DND-41 (cell line): ENCODE data around the gene MRPL14.

Source experiments
- ATAC-seq: fragments of 200-7000 bp; cut with Tn5 transposase; 3 replicates; pipeline ENCODE4 v1.9.1; 2021; ENCODE audit warnings: low read depth; ENCODE audit not compliant: insufficient read depth
- DNase-seq: peaks from one replicate; pipeline ENCODE4 v3.0.0-alpha.2; 2020
- H2AFZ ChIP-seq: 2 replicates; pipeline ENCODE4 v1.6.0; 2012; ENCODE audit warnings: low read depth, low read length
- H3K27ac ChIP-seq: 2 replicates; pipeline ENCODE4 v1.5.1; 2012; ENCODE audit warnings: low read length, inconsistent platforms
- H3K27me3 ChIP-seq: fragments of 200-600 bp; sonication (generic); 2 replicates; pipeline ENCODE4 v1.6.0; 2012; ENCODE audit warnings: low read length, mild to moderate bottlenecking, inconsistent platforms; ENCODE audit not compliant: insufficient read depth, poor library complexity
- H3K36me3 ChIP-seq: 2 replicates; pipeline ENCODE4 v1.5.1; 2012; ENCODE audit warnings: low read length, inconsistent platforms; ENCODE audit not compliant: insufficient read depth
- H3K4me1 ChIP-seq: 2 replicates; pipeline ENCODE4 v1.5.1; 2012; ENCODE audit warnings: mild to moderate bottlenecking, low read length; ENCODE audit not compliant: insufficient read depth
- H3K4me2 ChIP-seq: 2 replicates; pipeline ENCODE4 v1.6.0; 2012; ENCODE audit warnings: mild to moderate bottlenecking, moderate library complexity, low read length, inconsistent platforms; ENCODE audit not compliant: insufficient read depth
- H3K4me3 ChIP-seq, 2 experiments: fragments of 200-600 bp in 1 of 2; shearing (Covaris generic) in 1 of 2; 2 replicates each; pipeline ENCODE4 v1.5.1; 2012 to 2016; ENCODE audit warnings: inconsistent platforms in 2 of 2, low read length in 2 of 2, mild to moderate bottlenecking in 2 of 2, low read depth in 1 of 2, moderate library complexity in 1 of 2
- H3K79me2 ChIP-seq: 2 replicates; pipeline ENCODE4 v1.6.0; 2012; ENCODE audit warnings: low read length, inconsistent platforms; ENCODE audit not compliant: insufficient read depth
- H3K9ac ChIP-seq: 2 replicates; pipeline ENCODE4 v1.6.0; 2012; ENCODE audit warnings: low read depth, mild to moderate bottlenecking, inconsistent platforms, low read length, moderate library complexity
- H3K9me3 ChIP-seq: 2 replicates; pipeline ENCODE4 v1.5.1; 2012; ENCODE audit warnings: low read length, moderate library complexity, mild to moderate bottlenecking, inconsistent platforms; ENCODE audit not compliant: insufficient read depth, severe bottlenecking
- H4K20me1 ChIP-seq: 2 replicates; pipeline ENCODE4 v1.6.0; 2012; ENCODE audit warnings: low read length; ENCODE audit not compliant: insufficient read depth
- CTCF ChIP-seq: IDR thresholded peaks from 2 replicates; pipeline ENCODE4 v1.5.1; 2012; ENCODE audit warnings: borderline replicate concordance, low read length, moderate library complexity, mild to moderate bottlenecking; ENCODE audit not compliant: poor library complexity, severe bottlenecking; ENCODE audit errors: extremely low read depth
- EZH2 ChIP-seq: IDR thresholded peaks from 3 replicates; pipeline ENCODE4 v1.6.1; 2012; ENCODE audit warnings: borderline replicate concordance, low read depth, mild to moderate bottlenecking, moderate library complexity, low read length, inconsistent platforms; ENCODE audit not compliant: severe bottlenecking

Gene MRPL14

GRCh38 chr6:44119704-44120262 lies 7.5 kb downstream of the MRPL14 start:
- DNase-seq, result no peak
- Histone ChIP-seq H2AFZ (no peak overlapping the region), H3K27ac (no peak overlapping the region), H3K4me1 (peaks cover 24% of the 10 kb centered on the region), H3K9ac (no peak overlapping the region), H3K4me3 (no peak overlapping the region), H3K79me2 (peaks cover 99% of the 10 kb centered on the region), H4K20me1 (peaks cover 98% of the 10 kb centered on the region), H3K4me2 (no peak overlapping the region), H3K27me3 (no peaks in the 10 kb centered on the region), H3K9me3 (no peaks in the 10 kb centered on the region), H3K36me3 (peaks cover 24% of the 10 kb centered on the region)
- ATAC-seq, result no peak
- TF ChIP-seq CTCF (no peak), EZH2 (no peak)

GRCh38 chr6:44117397-44118128 lies 9.7 kb downstream of the MRPL14 start:
- H3K4me1 ChIP-seq, result peaks cover 2% of the 10 kb centered on the region
- no peak for TF ChIP-seq CTCF
- TF ChIP-seq EZH2, result no peak
- H4K20me1 ChIP-seq, result peaks cover 88% of the 10 kb centered on the region
- no peak overlapping the region for H3K9ac ChIP-seq
- no peak overlapping the region for H2AFZ ChIP-seq
- H3K27ac ChIP-seq, result no peak overlapping the region
- H3K79me2 ChIP-seq, result peaks cover 76% of the 10 kb centered on the region
- peaks cover 38% of the 10 kb centered on the region for H3K36me3 ChIP-seq
- no peaks in the 10 kb centered on the region for H3K9me3 ChIP-seq
- H3K4me3 ChIP-seq, result no peak overlapping the region
- H3K27me3 ChIP-seq, result no peaks in the 10 kb centered on the region
- DNase-seq (no peak), ATAC-seq (no peak; the same call in 2 of the 3 replicates)
- no peak overlapping the region for H3K4me2 ChIP-seq

- H3K9ac ChIP-seq, result no peak overlapping the region
- peaks cover 45% of the 10 kb centered on the region for H3K36me3 ChIP-seq
- no peak for DNase-seq
- H2AFZ ChIP-seq, result no peak overlapping the region
- H3K27me3 ChIP-seq, result no peaks in the 10 kb centered on the region
- TF ChIP-seq CTCF (no peak), EZH2 (no peak)
- no peak overlapping the region for H3K27ac ChIP-seq
- no peaks in the 10 kb centered on the region for H3K9me3 ChIP-seq
- no peaks in the 10 kb centered on the region for H3K4me1 ChIP-seq
- H4K20me1 ChIP-seq, result peaks cover 81% of the 10 kb centered on the region
- peaks cover 69% of the 10 kb centered on the region for H3K79me2 ChIP-seq
- H3K4me2 ChIP-seq, result no peak overlapping the region
- no peak overlapping the region for H3K4me3 ChIP-seq
- ATAC-seq, result no peak
Observed at GRCh38 chr6:44116641-44117382, 10.4 kb downstream of the MRPL14 start.
